ENCODE results near the gene MAP3K3. TPM values are rescaled to one million over a fixed set of nuclear protein-coding genes. Genes with fewer than 3 reads are reported as not detected.

The MAP3K3 gene
- total RNA-seq, 2 experiments from 2014 or later = 28.9 to 29.8 TPM

DNA sequence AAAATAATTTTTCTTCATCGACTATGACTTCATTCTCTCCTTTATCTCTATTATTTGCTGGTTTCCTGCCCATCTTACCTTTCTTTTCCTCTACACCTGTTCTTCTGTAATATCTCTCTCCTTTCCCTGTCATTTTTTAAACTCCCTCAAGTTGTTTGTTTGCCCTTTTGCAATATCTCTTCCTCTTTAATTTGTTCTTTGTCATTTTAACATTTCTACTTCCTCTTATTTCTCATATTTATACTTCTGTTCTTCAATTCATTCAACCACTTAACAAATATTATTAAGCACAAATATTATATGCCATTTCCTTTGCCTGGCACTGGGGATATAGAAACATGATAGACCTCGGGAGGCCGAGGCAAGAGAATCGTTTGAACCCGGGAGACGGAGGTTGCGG is 22.6 kb downstream of the MAP3K3 start:
- ChIA-PET POLR2A (no interaction called here), CTCF (no interaction called here)

DNA sequence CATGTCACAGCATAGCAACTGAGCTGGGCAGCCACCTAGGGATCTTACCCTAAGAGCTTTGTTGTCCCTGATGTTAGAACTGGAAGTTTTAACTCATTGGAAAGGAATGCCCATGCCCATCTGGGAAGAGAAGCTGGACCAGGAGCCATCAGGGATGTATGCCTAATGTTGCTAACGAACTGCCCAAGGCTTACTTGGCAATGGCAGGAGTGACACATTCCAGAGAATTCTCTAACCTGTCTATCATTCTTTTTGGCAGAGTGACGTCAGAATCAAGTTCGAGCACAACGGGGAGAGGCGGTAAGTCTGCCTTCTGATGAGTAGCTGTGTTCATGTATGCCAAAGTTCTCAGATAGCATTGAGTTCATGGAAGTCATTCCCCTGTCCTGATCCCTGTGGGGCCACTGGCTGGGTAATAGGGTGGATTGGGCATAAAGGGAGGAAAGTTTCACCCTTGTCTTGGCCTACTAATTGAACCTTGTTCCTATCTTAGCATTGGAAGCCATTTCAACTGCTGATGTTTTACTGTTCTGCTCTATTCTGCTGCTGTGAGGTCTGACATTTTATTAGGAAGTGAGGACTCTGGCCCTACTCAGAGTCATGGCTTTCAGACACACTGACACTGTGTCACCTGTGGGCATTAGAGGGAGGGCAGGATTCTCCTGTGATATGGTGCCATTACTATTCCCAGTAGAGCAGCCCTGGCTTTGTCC is 23.7 kb downstream of the MAP3K3 start:
- ChIA-PET POLR2A (no interaction called here), CTCF (no interaction called here)

DNA sequence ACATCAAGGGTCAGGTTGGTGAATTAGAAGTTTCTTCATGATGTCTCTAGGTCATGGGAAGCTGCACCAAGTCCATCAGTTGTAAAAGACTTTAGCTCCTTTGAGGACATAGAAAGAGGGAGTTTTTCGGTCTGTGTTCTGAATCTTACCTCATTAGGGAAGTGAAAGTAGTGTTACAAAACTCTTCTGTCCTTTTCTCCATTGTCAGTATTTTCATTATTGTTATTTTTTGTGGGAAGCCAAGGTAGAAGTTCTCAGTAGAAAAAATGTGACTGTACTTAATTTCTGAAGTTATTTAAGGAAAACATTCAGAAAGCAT is 24.2 kb downstream of the MAP3K3 start:
- POLR2A ChIA-PET = no interaction called here
- CTCF ChIA-PET = no interaction called here

DNA sequence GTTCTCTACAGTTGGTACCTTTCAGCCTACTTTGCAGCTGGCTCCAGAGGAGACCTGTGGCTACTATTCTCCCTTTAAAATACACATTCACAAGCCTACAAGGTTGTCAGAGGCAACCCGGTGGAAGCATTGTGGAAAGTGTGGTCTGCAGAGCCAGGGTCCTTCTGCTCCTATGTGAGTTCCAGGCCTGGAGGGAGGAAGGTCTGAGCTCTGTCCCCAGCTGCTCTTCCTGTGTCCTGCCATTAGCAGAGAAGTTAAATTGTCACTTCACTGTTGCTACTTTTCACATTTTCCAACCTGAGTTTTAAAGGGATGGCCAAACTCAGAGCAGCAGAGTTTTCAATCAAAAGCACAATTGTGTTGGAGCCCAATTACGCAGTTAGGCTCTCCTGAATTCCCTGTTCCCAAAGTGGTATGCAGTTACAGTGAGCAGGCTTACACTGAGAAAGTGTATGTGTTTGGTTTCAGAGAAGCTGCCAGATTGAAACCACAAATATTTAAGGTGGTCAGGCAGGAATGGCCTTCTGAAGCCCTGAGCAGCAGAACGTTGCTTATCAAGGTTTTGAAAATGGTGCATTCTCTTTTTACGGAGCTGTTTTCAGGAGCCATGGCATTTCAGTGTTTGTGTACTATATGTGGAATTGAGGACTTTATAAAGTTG is 25.0 kb downstream of the MAP3K3 start:
- CTCF ChIA-PET = no interaction called here
- POLR2A ChIA-PET = interaction anchor here (0.5 kb wide), 1 partner anchor 91 kb away, joined by 3 read pairs; no protein-coding TSS in a partner anchor

DNA sequence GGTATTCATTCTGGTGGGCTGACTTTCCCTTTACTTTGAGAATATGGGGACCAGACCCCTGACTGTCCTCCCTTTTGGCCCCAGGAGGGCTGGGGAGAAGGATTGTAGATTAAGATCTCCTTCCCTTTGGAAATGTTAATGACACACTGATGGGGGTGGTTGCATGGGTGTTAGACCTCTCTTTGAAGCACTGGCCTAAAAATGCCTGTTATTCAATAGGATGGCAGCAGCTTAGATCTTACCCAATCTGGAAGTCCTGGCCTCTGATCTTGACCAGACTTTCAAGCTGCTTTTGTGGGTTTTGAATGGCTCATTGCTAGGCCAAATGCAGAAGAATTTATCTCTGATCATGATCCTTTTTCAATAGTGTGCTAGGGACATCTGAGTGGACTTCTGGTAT is 25.7 kb downstream of the MAP3K3 start:
- ChIA-PET CTCF (no interaction called here), POLR2A (no interaction called here)

DNA sequence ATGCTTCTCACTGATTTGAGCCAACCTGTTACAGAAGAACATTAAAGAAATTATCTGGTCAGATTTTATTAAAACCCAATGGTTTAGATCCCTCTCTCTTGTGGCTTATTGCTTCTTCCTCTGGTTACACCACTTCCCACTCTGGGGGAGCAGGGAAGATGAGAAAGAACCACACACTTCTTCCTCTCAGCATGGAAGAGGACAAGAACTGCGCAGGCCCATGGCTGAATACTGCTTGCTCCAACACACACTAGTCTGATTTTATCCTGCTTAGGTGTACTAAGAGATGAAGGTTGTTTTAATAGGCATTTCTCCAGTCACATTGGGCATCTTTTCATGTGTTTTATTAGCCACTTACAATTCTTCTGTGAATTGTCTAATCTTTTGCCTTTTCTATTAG is 27.6 kb downstream of the MAP3K3 start:
- ChIA-PET POLR2A (no interaction called here), CTCF (no interaction called here)

DNA sequence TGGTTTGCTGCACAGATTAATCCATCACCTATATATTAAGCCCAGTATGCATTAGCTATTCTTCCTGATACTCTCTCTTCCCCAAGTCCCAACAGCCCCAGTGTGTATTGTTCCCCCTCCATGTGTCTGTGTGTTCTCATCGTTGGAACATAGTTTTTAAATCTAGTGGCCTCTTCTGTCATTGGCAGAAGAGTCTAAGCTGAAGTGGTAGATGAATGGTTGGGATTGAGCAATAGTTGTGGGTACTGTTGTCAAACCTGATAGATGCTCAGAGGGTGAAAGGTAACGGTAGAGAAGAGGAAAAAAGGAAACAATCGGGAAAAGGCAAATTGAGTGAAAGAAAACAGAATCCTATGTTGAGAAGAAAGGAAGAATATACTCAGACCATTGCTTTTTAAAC is 29.9 kb downstream of the MAP3K3 start:
- POLR2A ChIA-PET = no interaction called here
- CTCF ChIA-PET = no interaction called here

DNA sequence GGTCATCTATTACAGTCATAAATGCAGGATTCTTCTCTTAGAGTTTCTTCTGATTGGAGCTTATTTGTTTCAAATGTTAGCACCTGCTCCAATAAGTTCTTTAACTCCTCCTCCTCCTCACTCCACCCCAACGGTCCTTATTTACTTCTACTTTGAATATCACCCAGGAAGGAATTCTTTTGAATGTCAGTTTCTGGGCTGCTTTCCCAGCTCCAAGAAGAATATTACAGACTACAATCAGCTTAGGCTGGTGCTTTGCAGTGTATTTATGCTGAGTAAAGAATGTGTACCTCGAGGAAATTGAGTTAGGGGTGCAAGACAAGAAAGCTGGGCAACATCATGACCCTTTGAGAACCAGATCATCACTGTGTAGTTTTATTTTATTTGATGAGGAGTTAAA is 30.8 kb downstream of the MAP3K3 start:
- ChIA-PET CTCF (no interaction called here), POLR2A (no interaction called here)

DNA sequence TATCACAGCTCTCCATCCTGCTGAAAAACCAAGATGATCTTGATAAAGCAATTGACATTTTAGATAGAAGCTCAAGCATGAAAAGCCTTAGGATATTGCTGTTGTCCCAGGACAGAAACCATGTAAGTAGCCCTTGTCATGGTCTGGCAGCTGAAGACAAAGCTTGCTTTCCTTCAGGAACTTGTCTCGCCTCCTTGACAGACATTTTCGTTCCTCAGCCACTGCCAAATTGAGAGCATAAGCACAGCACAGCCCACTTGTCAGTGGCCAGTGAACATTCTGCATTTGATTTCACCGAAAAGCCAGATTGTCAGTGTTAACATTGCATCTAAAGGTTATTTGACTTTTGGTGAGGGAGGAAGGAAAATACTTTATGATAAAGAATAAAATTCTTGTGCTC is 35.6 kb downstream of the MAP3K3 start:
- POLR2A ChIA-PET = no interaction called here
- CTCF ChIA-PET = no interaction called here

DNA sequence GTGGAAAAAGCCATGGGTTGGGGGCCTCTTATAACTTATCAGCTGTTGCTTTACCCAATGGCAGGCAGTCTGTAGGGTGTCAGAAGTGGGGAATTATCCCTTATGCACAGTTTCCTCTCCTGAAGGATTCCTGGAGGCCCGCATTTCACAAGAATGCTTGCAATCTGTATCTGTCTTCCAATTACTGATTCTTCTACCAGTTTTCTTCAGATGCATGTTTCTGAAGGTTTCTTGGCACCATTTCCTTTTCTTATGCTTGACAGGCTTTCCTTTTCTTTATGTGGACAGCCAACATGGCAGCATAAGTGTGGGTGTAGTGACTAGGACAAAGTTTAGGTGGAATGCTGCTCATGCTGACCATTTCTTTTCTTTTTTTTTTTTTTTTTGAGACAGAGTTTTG is 36.1 kb downstream of the MAP3K3 start:
- ChIA-PET POLR2A (no interaction called here), CTCF (interaction anchor here (0.7 kb wide), 1 partner anchor 27 kb away, joined by 3 read pairs; no protein-coding TSS in a partner anchor)

DNA sequence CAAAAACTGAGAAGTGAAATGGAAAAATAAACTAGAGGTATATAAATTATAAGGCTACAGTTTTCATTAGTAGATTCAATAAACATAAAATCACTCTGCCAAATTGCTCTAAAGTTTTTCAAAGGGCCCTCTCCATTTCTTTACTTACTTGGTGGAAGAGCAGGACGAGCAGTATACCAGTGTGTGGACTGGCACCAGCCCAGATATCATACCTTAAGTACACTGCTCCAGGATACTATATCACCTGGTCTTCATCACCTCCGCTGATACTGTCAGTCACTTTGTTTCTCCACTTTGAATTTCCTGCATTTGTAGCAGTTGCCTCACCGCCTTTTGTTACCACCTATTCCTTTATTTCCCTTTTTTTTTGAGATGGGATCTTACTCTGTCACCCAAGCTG is 37.6 kb downstream of the MAP3K3 start:
- POLR2A ChIA-PET = no interaction called here
- CTCF ChIA-PET = interaction anchor here (0.9 kb wide), 1 partner anchor 9 kb away, joined by 3 read pairs; no protein-coding TSS in a partner anchor

DNA sequence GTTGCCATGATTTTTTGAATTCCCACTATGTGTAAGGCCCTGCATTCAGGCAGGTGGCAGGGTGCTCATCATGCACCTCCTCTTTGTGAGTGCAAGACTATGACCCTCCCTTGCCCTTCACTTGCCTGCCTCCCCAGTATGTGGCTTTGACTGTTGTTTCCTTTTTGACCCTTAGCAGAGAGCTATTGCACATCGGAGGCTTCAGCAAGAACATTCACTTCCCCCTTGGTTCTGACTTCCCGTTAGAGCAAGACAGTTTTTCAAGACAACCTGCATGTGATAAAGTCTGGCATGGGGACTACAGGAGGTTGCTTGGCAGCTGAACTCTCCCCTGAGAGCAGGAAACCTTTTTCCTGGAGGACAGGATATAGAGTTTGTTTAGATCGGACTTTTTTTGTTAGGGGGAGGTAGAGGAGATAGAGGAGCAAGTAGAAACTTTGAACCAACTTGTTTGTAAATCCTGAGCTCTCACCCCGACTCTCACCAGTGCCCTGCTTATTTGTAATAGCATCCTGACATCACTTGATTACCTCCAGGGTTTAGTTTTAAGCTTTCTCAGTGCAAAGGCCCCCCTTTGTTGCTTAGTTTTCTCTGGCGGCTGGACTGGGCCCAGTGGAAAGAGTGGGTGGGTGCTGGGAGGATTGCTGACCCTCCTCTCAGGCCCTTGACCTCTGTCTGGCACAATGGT is 43.5 kb downstream of the MAP3K3 start:
- POLR2A ChIA-PET = no interaction called here

DNA sequence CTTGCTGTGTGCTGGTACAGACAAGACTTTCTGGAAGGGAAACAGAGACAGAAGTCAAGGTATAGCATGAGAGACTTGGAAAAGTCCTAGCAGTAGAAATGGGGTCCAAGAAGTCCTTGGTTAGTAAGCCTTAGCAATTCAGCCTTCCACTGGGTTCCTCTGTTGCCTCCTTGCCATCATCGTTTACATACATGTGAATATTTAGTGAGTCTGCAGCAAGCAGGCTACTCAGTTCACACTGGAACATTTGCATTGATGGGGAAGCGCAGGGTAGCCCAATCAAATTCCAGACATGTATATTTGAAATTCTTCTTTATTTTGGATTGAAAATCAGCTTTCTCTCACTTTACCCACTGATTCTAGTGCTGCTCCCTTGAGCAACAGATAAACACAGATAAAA is 50.6 kb downstream of the MAP3K3 start:
- ChIA-PET POLR2A (no interaction called here), CTCF (interaction anchor here (1.2 kb wide), 1 partner anchor 193 kb away, joined by 4 read pairs; no protein-coding TSS in a partner anchor)

More for the DNA sequence above, 43.5 kb downstream of the MAP3K3 start:
- CTCF ChIA-PET = interaction anchor here (0.7 to 1.0 kb wide), 3 partner anchors 9 to 70 kb away, joined by 3 read pairs; no protein-coding TSS in a partner anchor

DNA sequence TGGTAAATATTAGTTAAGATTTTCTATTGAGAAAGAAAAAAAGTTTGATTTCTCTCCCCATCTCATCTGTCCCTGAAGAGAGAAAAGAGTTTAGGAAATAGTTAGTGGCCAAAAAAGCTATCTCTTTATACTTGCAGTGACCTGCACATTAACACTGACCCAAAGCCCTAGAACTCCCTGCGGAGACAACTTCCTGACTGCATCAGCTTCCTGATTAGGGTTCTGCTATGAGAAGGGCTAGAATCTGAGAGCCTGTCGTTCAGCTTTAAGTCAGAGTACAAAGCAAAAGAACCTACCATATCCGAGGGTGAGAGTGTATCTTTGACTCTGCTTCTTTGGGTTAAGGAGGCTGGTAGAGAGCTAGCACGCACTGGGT is 53.0 kb downstream of the MAP3K3 start:
- POLR2A ChIA-PET = no interaction called here
- CTCF ChIA-PET = interaction anchor here (1.6 kb wide), 1 partner anchor 10 kb away, joined by 3 read pairs; no protein-coding TSS in a partner anchor

DNA sequence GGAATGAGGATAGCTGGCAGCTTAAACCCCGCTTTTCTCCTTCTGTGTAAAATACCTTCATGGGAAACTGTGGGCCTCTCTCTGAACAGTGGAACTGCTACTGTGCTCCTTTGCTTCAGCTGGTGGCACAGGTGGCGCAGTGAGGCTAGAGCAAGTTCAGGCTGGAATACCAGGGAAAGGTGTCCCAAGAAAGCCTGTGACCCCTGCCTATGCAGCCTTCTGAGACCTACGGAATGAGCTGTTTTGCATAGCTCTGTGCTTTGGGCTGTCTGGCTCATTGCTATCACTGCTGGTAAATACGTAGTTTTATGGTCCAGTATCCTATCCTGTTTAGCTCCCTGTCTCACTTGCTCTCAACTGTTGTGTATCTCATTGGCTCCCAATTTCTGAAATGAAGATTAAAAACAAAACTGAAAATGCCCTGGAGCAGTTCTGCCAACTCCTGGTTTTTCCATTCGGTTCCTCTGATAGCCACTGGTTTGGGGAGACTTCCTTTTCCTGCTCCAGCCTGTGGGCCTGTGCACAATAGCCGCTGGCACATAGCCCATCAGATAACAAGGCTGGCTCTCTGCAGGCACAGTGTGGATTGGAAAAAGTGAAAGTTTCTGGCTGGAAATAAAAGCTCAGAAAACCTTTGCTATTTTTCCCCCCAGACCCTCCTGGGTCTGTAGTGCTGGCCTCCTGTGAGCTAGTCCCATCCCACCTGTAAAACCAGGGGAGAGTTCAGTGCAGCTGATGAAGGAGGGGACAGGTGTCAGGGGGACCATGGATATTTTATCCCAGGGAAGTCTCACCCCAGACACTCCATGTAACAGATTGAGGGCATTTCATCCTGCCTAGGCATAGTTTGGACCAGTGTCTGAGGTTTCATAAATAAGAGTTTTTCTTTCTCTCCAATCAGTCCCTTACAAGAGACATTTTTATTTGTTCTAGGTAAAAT is 53.7 kb downstream of the MAP3K3 start:
- POLR2A ChIA-PET = no interaction called here
- CTCF ChIA-PET = interaction anchor here (1.6 kb wide), 1 partner anchor 10 kb away, joined by 3 read pairs; no protein-coding TSS in a partner anchor

DNA sequence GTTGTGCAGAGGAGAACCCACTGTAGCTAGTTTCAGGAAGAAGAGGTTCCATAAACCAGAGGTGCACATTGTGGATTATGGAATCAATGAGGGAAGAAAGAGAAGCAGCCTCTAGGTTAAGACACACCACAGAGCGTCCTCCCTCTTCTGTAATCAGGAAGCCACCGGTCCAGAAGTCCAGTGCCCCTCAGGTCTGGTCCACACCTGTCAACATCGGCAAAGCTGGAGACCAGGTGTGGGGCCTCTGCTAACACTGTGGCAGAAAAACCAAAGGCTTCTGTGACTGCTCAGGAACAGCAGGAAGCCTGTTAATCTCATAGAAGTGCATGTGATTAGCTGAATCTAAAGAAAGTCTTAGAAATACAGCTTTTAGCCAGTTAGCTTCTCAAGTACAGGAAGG is 54.4 kb downstream of the MAP3K3 start:
- ChIA-PET CTCF (no interaction called here), POLR2A (no interaction called here)

DNA sequence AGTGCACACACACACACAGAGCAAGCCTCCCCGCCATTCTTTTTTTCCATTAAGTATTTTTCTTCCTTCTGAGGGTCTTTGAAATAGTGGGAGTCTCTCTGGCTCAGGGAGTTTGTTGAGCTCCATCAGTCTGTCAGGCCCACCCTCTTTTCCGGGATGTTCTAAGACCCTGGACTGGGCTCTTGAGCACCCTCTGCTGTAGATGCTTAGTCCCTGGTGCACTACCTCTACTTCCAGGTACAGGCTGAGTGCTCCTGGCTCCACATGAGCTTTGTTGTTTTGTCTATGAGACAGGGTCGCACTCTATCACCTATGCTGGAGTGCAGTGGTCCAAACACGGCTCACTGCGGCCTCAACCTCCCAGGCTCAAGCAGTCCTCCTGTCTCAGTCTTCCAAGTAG is 57.0 kb downstream of the MAP3K3 start:
- ChIA-PET POLR2A (no interaction called here), CTCF (interaction anchor here (1.0 to 1.5 kb wide), 2 partner anchors 9 to 17 kb away, joined by 3 to 6 read pairs; no protein-coding TSS in a partner anchor)

DNA sequence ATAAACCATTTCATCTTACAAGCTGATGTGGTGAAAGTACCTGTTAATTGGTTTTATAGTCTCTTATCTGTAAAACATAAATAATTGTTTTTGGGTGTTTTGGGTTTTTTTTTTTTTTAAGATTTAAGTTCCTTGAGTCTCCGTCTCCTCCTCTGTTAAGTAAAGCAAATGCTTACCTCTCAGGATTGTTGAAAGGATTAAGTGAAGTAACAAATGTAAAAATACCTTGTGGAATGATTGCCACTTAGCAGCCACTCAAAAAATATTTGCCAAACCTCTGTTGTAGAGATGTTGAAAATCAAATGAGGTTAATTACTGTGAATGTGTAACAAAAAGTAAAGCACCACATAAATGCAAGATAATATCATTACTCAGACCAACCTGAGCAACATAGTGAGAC is 58.5 kb downstream of the MAP3K3 start:
- ChIA-PET POLR2A (no interaction called here), CTCF (no interaction called here)

DNA sequence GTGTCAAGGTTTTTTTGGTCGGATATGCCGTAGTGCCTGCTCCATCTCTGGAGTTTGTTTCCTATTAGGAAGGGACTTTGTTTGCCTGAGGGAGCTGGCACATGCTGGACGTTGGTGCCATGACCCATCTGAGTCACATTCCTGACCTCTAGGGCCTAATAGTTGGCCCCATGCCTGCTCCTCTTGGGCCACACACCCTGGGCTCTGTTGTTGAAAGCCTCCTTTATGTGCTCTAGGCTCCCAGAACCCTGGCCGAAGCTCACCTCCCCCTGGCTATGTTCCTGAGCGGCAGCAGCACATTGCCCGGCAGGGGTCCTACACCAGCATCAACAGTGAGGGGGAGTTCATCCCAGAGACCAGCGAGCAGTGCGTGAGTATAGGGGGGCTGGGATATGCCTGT is 59.3 kb downstream of the MAP3K3 start:
- ChIA-PET POLR2A (interaction anchor here (0.6 to 0.8 kb wide), 2 partner anchors 51 to 88 kb away, joined by 3 read pairs; no protein-coding TSS in a partner anchor), CTCF (no interaction called here)

DNA sequence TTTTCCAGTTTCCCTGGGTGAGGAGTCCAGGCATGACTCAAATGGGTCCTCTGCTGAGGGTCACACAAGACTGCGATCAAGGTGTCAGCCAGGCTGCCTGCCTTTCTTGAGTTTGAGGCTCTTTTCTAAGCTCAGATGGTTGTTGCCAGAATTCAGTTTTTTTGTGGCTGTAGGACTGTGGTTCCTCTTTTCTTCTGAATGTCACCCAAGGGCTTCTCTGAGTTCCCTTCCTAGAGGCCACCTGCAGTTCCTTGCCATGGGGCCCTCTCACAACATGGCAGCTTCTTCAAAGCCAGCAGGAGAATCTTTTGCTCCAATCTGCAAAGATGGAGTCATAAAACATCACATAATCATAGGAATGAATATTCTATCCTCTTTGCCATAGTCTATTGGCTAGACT is 60.2 kb downstream of the MAP3K3 start:
- ChIA-PET CTCF (interaction anchor here (2.4 kb wide), 1 partner anchor 15 kb away, joined by 8 read pairs; no protein-coding TSS in a partner anchor), POLR2A (no interaction called here)

All from activated CD8-positive, alpha-beta memory T cell treated with anti-CD3 and anti-CD28 coated beads for 36 hours (primary cell).